GM12878 (cell line): ENCODE results near the gene ADD1. TPM values are rescaled to one million over a fixed set of nuclear protein-coding genes. Genes with fewer than 3 reads are reported as not detected.

ENCODE experiments used
- ATAC-seq: fragments of 200-7000 bp; cut with Tn5 transposase; 3 replicates; pipeline ENCODE4 v1.9.1; 2020; ENCODE audit warnings: mild to moderate bottlenecking, moderate library complexity
- BruUV-seq: library from RNA; stranded (reverse); fragments of 400-500 nt; replicated peaks from 2 replicates; lab custom pipeline; 2021; lab: Mats Ljungman, UMichigan
- CTCF ChIA-PET: fragments of 300-600 bp; sonication (Branson Sonifier 250); formaldehyde crosslinking; extraction: SDS; loops from one replicate; lab custom pipeline; 2021; ENCODE audit warnings: inconsistent platforms; lab: Yijun Ruan, JAX
- POLR2A ChIA-PET: fragments of 350-600 bp; formaldehyde crosslinking; extraction: SDS; loops from one replicate; lab custom pipeline; 2021; ENCODE audit warnings: inconsistent platforms; lab: Charles Lee
- RAD21 ChIA-PET: fragments of 300-600 bp; sonication (Branson Sonifier 250); formaldehyde crosslinking; loops from one replicate; lab custom pipeline; 2023; ENCODE audit warnings: antibody characterized with exemption; ENCODE audit not compliant: unreplicated experiment; lab: Charles Lee
- SMC1A ChIA-PET: fragments of 300-600 bp; sonication (Branson Sonifier 250); formaldehyde crosslinking; loops from one replicate; lab custom pipeline; 2023; ENCODE audit not compliant: unreplicated experiment, uncharacterized antibody; lab: Charles Lee
- DNase-seq: peaks from one replicate; pipeline ENCODE4 v3.0.0-alpha.2; 2011; ENCODE audit warnings: low read depth, low spot score
- FAIRE-seq: peaks from 3 replicates; lab custom pipeline; 2011; peaks lifted over from hg19 to GRCh38; lab: Jason Lieb, UNC
- H2AFZ ChIP-seq: 2 replicates; pipeline ENCODE4 v1.6.0; 2011; ENCODE audit warnings: low read depth, low read length, control low read depth; ENCODE audit not compliant: control insufficient read depth
- H3K27ac ChIP-seq: 2 replicates; pipeline ENCODE4 v1.5.1; 2011; ENCODE audit warnings: control low read depth; ENCODE audit not compliant: control insufficient read depth, insufficient read depth
- H3K27me3 ChIP-seq, 2 experiments: replicated peaks in 1 of 2; 2 replicates each; pipeline versions ENCODE4 v1.6.0 to v1.6.1; 2011; ENCODE audit warnings: low read length in 1 of 2; ENCODE audit not compliant: control insufficient read depth in 2 of 2, insufficient read depth in 2 of 2
- H3K36me3 ChIP-seq, 2 experiments: 2 replicates each; pipeline ENCODE4 v1.5.1; 2011; ENCODE audit warnings: low read length in 1 of 2; ENCODE audit not compliant: control insufficient read depth in 2 of 2, insufficient read depth in 2 of 2
- H3K4me1 ChIP-seq: 2 replicates; pipeline ENCODE4 v1.6.1; 2011; ENCODE audit warnings: mild to moderate bottlenecking, low read length, moderate library complexity, mixed read lengths; ENCODE audit not compliant: control insufficient read depth, insufficient read depth
- H3K4me2 ChIP-seq: 2 replicates; pipeline ENCODE4 v1.6.0; 2011; ENCODE audit warnings: control low read depth; ENCODE audit not compliant: control insufficient read depth, insufficient read depth
- H3K4me3 ChIP-seq: fragments of 200-600 bp; sonication (generic); 2 replicates; pipeline ENCODE4 v1.5.1; 2016
- H3K79me2 ChIP-seq: 2 replicates; pipeline ENCODE4 v1.6.0; 2011; ENCODE audit warnings: low read length; ENCODE audit not compliant: control insufficient read depth, insufficient read depth
- H3K9ac ChIP-seq: 2 replicates; pipeline ENCODE4 v1.8.0; 2011; ENCODE audit warnings: low read length, control low read depth, mixed read lengths; ENCODE audit not compliant: control insufficient read depth, insufficient read depth
- H3K9me3 ChIP-seq: replicated peaks from 3 replicates; pipeline ENCODE4 v1.5.1; 2011; ENCODE audit warnings: mild to moderate bottlenecking, low read length; ENCODE audit not compliant: control insufficient read depth, insufficient read depth
- H4K20me1 ChIP-seq: 2 replicates; pipeline ENCODE4 v1.6.0; 2011; ENCODE audit not compliant: control insufficient read depth, insufficient read depth
- EP300 ChIP-seq, 2 experiments: fragments of 150-350 bp in 1 of 2; IDR thresholded peaks; 2 replicates each; pipeline ENCODE4 v1.6.1; 2011 to 2012; ENCODE audit warnings: low read depth in 2 of 2, low read length in 2 of 2, borderline replicate concordance in 1 of 2, improper control_type of control experiment in 1 of 2, inconsistent platforms in 1 of 2; ENCODE audit not compliant: control insufficient read depth in 1 of 2
- KDM1A ChIP-seq: fragments of 200-600 bp; sonication (generic); IDR thresholded peaks from 2 replicates; pipeline ENCODE4 v1.6.1; 2016; ENCODE audit warnings: borderline replicate concordance
- TARDBP ChIP-seq: IDR thresholded peaks from 2 replicates; pipeline ENCODE4 v1.6.1; 2016; ENCODE audit warnings: borderline replicate concordance
- WGBS: methylation state at CpG from one replicate; pipeline ENCODE4 v1.1.6; 2016; ENCODE audit warnings: low lambda C conversion rate; ENCODE audit not compliant: insufficient replicate concordance, insufficient coverage; ENCODE audit errors: missing lambda C conversion rate; 5-methylcytosine and 5-hydroxymethylcytosine counted together
- in situ Hi-C: fragments of 300-500 bp; cut with MboI; formaldehyde crosslinking; loops from 9 replicates; pipeline ENCODE4 v1.14.3; 2018; ENCODE audit warnings: mixed read lengths
- intact Hi-C: fragments of 100-400 bp; cut with micrococcal nuclease; formaldehyde crosslinking; loops from one replicate; pipeline ENCODE4 v1.14.2; 2022; ENCODE audit not compliant: unreplicated experiment
- polyA plus RNA-seq, 11 experiments: library from polyadenylated mRNA; depleted of rRNA in 4 of 11; unstranded in 6 of 11; stranded (reverse) in 5 of 11; fragments of >200 nt; fragmentation: Nextera tagmentation in 4 of 11; fragmentation: Illumina TruSeq in 1 of 11; extraction: Ambion mirVana in 4 of 11; extraction: Trizol in 1 of 11; gene quantifications; 1 replicate in 1 of 11; 2 replicates in 10 of 11; pipeline versions ENCODE4 v1.2.1 to v1.2.3, GENCODE V29; 2011 to 2016; ENCODE audit warnings: inconsistent platforms in 2 of 11, missing spikeins in 2 of 11, low read depth in 1 of 11
- total RNA-seq, 4 experiments: library from RNA; depleted of rRNA in 3 of 4; stranded (reverse); fragments of >200 nt in 3 of 4; fragmentation: Illumina TruSeq in 1 of 4; extraction: Trizol in 1 of 4; gene quantifications; 2 replicates each; pipeline versions ENCODE4 v1.2.1 to v1.2.3, GENCODE V29; 2013 to 2021
- TF ChIP-seq, protein P1 (sequence below): IDR thresholded peaks from 2 replicates; pipeline ENCODE4 v1.6.1; 2011; ENCODE audit warnings: mild to moderate bottlenecking, low read depth, low read length, moderate library complexity; ENCODE audit not compliant: insufficient replicate concordance

ADD1 gene
- total and polyA plus RNA-seq, 10 of the 15 experiments (the other 5 are each of a cell fraction or from before 2014, with no cell fraction given): 21.6 to 182 (median 105) TPM

DNA sequence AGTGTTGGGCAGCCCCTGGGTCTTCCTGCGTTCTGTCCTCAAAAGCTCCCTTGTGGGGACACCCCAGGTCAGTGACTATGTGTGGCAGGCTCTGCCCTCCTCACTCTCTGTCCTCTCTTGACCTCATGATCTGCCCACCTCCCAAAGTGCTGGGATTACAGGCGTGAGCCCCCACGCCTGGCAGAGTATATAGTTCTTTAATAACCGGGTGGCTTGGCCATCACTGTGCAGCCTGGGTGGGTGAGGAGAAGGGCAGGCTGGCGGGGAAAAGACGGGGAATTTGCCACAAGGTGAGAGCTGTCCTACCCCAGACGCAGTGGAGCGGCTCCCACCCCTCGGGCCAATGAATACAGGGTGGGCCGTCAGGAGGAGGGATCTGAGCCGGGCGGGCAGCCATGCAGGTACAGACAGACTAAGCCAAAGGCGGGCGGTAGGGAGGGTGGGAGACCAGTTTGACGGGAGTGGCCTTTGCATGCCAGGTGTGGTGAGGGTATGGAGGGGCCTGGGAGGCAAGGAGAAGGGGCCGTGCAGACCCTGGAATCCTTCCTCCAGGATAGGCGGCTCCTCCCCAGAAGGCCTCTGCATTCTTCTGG is 48.2 kb upstream of the ADD1 start:
- Histone ChIP-seq H3K4me3 (no peak overlapping the region), H3K9ac (no peak overlapping the region), H3K36me3 (no peaks in the 10 kb centered on the region), H2AFZ (no peak overlapping the region), H3K4me2 (no peak overlapping the region), H4K20me1 (no peaks in the 10 kb centered on the region), H3K79me2 (peaks cover 15% of the 10 kb centered on the region), H3K9me3 (no peaks in the 10 kb centered on the region), H3K27ac (no peak overlapping the region), H3K4me1 (peaks cover 46% of the 10 kb centered on the region), H3K27me3 (no peaks in the 10 kb centered on the region)
- no peak for ATAC-seq
- TF ChIP-seq TARDBP: no peak
- no peak for TF ChIP-seq KDM1A
- TF ChIP-seq EP300 (IDR thresholded peaks at IDR 0.05; ENCODE audit: borderline replicate concordance in 1 of 2, control insufficient read depth in 1 of 2, low read depth in 2 of 2, low read length in 2 of 2): no peak
- TF ChIP-seq, protein P1, sequence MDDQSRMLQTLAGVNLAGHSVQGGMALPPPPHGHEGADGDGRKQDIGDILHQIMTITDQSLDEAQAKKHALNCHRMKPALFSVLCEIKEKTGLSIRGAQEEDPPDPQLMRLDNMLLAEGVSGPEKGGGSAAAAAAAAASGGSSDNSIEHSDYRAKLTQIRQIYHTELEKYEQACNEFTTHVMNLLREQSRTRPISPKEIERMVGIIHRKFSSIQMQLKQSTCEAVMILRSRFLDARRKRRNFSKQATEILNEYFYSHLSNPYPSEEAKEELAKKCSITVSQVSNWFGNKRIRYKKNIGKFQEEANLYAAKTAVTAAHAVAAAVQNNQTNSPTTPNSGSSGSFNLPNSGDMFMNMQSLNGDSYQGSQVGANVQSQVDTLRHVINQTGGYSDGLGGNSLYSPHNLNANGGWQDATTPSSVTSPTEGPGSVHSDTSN: no peak
- in situ Hi-C loops: no loop called here
- intact Hi-C loops: no loop called here
- BruUV-seq: no TSS peak
- FAIRE-seq: no peak
- DNase-seq: no peak
- SMC1A ChIA-PET: no interaction called here
- RAD21 ChIA-PET: no interaction called here
- CTCF ChIA-PET: no interaction called here
- POLR2A ChIA-PET: no interaction called here
- WGBS: 71% methylated on average over 17 of the region's 17 CpGs
